ENCODE data around the gene CRX.
A peak's percentile ranks its signal among the peaks of the same experiment; 100 is the strongest.
"Not testable (repeated sequence)": the region's sequence is repeated elsewhere in the genome, so short reads cannot be mapped to it uniquely, and the experiment has no call there.

Gene CRX

GRCh38 chr19:47860602-47861297 is 39.0 kb downstream of the CRX start:
- no peak for DNase-seq

GRCh38 chr19:47861630-47862029 is 39.9 kb downstream of the CRX start:
- DNase-seq, result no peak

- DNase-seq, result peak; percentile 88
These were observed 41.8 kb downstream of the CRX start for GRCh38 chr19:47863514-47863936.

GRCh38 chr19:47865166-47865565 is 43.4 kb downstream of the CRX start:
- no peak for DNase-seq

- no peak for DNase-seq
These were observed 57.2 kb downstream of the CRX start for GRCh38 chr19:47878906-47879305.

- DNase-seq, result not testable (repeated sequence)
These were observed 57.6 kb downstream of the CRX start for GRCh38 chr19:47879385-47879784.

- no peak for DNase-seq
These were observed 60.0 kb downstream of the CRX start for GRCh38 chr19:47881757-47882156.

GRCh38 chr19:47882890-47883289 is 61.2 kb downstream of the CRX start:
- no peak for DNase-seq

- no peak for DNase-seq
These were observed 63.3 kb downstream of the CRX start for GRCh38 chr19:47885067-47885463.

GRCh38 chr19:47886010-47886559 is 64.3 kb downstream of the CRX start, which contains the start of gene SULT2A1:
Gene SULT2A1, minus strand, starts transcription at chr19:47886315. Its CDS starts 58 bp downstream, at chr19:47886257.
- no peak for DNase-seq

- no peak for DNase-seq
These were observed 69.3 kb downstream of the CRX start for GRCh38 chr19:47890865-47891621.

GRCh38 chr19:47891622-47891922 is 69.8 kb downstream of the CRX start:
- DNase-seq, result no peak

GRCh38 chr19:47891923-47892666 is 70.4 kb downstream of the CRX start:
- DNase-seq, result no peak
